ENCODE measurements around the gene ITGB6.
"Not testable (repeated sequence)": the region's sequence is repeated elsewhere in the genome, so short reads cannot be mapped to it uniquely, and the experiment has no call there.

Gene ITGB6

GRCh38 chr2:160139991-160140390 is 60.1 kb downstream of the ITGB6 start:
- DNase-seq (ENCODE audit: low spot score): no peak

DNA sequence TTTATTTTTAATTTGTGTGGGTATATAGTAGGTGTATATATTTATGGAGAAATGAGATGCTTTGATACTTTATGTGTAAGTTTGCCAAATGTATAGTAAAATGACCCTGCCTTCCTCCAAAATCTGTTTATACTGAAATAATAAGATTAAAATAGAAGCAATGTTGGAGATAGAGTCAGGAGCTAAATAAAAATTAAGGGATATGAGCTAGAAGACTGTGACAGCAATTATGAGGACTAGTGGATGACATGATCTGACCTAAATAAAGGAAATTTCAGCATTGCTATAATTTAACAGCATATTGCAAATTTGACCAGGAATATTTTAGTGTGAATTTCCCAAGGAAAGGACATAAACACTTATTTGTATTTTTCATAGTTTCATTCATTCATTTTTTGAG is 60.7 kb downstream of the ITGB6 start:
- DNase-seq (ENCODE audit: low spot score): no peak

DNA sequence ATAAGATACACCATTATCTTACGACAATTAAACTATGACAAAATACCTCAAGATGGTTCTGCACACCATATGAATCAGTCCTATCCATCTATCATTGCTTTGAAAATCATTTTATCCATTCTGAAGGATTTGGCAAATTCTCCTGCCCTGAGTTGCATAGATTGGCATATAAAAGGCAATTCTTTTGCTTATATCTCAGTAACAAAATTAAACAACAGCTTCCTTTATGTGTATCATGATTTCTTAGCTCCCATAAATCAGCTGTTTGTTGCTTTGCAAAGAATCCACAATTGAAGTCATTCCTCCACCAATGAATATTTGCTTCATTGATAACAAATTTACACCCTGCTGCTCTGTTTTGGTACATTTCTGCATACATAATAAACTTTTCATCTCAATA is 61.7 kb downstream of the ITGB6 start:
- DNase-seq (ENCODE audit: low spot score): no peak

DNA sequence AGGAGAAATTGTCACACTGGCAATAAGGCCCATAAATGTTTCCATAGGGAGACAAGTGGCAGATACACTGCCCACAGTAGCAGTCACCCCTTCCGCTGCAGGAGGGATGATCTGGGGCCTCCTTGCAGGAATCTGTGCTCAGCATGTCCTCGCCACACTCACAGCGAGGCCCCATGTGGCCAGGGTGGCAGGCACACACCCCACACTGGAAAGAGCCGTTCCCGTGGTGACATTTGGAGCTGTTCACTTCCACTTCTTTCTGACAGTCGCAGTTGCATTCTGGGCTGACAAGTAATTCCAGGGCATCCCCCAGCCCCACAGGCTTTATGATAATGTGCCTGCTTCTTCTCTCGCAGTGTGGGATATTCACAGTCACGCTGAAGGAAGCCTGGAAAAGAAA is 62.6 kb downstream of the ITGB6 start:
- DNase-seq (ENCODE audit: low spot score): no peak

GRCh38 chr2:160132761-160133160 is 67.3 kb downstream of the ITGB6 start:
- DNase-seq (ENCODE audit: low spot score): no peak

GRCh38 chr2:160126756-160127155 is 73.3 kb downstream of the ITGB6 start:
- DNase-seq (ENCODE audit: low spot score): no peak

DNA sequence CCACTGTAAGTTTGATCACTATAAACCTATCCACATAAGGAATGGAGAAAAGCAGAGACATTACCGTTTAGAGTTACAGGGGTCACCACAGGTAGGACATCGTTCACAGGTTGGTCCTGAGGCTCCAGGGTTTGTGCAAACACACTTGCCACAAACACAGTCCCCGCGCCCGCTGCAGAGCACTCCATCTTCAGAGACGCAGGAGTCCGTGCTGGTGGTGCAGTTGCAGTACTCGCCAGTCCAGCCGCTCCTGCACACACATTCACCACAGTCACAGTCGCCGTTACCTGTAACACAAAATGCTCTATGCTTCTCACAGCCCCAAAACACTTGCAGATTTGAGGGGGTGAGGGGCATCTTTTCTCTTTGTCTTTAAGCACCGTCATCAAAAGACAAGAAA is 73.8 kb downstream of the ITGB6 start:
- DNase-seq (ENCODE audit: low spot score): no peak

- no peak for DNase-seq (ENCODE audit: low spot score)
These were observed 74.2 kb downstream of the ITGB6 start for GRCh38 chr2:160125828-160126227.

- DNase-seq (ENCODE audit: low spot score): no peak
These were observed 74.7 kb downstream of the ITGB6 start for GRCh38 chr2:160125366-160125765.

DNA sequence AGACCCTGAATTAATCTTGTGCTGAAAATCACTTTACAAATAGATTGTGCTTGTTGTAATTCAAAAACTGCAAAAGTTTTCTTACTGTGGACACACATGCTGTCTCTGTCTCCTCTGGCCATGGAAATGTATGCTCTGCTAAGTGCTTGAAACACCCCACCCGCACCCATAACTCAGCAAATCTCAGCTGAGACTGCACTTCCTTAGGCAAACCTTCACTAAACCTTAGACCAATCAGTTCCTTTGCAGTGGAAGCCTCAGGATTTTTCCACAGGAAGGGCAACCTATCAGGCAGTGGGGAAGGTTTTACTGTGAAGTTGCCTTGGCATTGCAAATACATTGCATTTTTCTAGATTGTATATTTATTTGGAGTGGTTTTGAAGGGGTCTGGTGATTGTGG is 75.5 kb downstream of the ITGB6 start:
- DNase-seq (ENCODE audit: low spot score): no peak

DNA sequence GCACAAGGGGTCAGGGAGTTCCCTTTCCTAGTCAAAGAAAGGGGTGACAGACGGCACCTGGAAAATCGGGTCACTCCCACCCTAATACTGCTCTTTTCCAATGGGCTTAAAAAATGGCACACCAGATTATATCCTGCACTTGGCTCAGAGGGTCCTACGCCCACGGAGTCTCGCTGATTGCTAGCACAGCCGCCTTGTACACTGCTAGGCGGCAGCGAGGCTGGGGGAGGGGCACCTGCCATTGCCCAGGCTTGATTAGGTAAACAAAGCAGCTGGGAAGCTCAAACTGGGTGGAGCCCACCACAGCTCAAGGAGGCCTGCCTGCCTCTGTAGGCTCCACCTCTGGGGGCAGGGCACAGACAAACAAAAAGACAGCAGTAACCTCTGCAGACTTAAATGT is 85.4 kb downstream of the ITGB6 start:
- DNase-seq (ENCODE audit: low spot score): not testable (repeated sequence)

- no peak for DNase-seq (ENCODE audit: low spot score)
These were observed 86.1 kb downstream of the ITGB6 start for GRCh38 chr2:160114020-160114419.

DNA sequence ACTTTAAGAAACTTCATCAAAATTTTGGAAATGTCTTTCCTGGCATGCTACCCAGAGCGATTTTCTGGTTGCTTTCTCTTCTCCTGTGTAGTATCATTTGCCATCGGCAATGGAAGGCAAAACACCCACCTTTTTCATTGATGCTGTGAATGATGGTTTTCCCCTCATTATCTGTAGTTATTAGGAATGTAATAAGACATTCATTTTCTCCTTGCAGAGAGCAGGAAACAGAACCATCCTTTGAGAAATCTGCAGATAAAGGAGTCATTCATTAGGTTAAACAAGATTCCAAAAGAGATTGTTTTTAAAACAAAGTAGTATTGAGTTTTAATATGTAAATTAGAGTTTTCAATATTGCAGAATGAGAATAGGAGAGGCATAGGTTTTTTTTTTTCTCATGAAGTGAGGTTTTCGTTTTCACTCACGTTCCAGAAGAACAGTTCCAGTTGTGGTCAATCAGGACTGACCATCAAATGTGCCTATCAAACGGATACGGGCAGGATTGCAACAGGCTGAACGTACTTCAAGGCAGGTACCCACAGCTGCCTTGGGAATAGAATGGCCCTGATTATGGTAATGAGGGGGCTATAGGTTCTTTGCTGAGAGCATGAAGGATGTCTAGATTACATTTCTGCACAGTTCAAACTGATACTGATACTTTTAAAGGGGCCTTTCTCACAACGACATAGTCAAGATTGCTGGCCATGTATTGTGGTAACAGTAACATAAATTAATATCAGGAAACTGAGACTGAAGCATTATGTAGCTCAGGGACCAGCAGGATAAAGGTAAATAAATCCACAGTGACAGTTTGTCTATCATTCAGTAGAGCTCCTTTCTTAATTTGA is 87.9 kb downstream of the ITGB6 start:
- no peak for DNase-seq (ENCODE audit: low spot score)

DNA sequence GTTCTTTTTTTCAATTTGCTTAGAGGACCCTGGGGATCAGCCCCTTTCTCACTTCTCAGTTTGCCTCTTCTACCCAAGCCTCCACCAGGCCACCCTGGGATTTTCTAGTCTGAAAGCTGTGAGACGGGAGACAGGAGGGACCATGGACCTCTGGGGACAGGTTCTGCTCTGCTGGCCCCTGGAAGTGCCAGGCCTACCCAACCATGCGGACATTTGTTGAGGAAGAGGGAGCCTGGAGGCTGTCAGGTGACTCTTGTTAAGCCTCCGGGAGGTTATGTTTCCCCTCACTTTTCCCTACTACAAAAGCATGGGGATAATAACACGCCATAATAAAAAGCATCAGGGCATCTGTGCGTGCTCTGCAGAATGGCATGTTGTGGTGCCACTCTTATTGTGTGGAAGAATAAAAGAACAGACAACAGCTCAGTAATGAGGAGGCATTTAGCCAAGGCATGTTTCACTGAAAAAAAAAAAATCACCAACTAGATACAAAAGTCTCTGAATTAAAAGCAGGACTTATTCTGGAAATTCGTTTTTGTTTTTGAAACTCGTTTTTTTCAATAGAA is 89.3 kb downstream of the ITGB6 start:
- DNase-seq (ENCODE audit: low spot score): no peak

- DNase-seq (ENCODE audit: low spot score): peak; percentile 86
These were observed 90.0 kb downstream of the ITGB6 start for GRCh38 chr2:160109939-160110673.

DNA sequence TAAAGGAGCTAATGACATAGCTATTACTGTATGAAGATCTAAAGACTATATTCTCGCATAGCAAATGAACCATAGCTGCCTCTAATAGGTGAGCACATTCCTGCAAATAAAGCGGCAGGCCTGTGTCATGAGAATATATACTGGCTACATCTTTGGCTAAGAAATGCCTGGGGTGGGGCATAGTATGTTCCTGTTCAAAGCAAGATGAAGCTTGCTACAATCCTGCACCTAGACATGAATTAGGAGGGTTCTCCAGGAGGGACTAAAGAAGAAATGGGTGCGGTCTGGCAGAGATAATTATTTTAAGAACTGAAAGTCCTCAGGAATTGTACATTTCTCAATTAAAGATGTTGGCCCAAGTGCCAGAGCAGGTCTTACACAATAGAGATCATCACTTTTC is 90.8 kb downstream of the ITGB6 start:
- DNase-seq (ENCODE audit: low spot score): no peak

DNA sequence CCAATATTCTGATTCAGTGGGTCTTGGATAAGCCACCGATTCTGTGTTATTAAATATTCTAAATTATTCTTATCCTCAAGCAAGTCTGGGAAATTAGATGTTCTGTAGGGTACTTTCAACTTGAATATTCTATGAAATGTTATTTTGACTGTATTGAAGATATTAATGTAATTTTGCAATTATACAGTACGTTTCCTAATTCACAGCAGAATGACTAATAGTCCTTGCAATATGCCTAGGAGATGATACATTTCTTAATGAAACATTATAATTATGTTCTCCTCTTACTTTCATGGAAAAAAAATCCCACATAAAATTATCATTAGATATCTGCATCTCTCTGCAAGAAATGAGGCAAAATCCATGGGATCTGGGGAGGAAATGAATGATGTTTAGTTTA is 91.4 kb downstream of the ITGB6 start:
- DNase-seq (ENCODE audit: low spot score): no peak

- no peak for DNase-seq (ENCODE audit: low spot score)
These were observed 94.7 kb downstream of the ITGB6 start for GRCh38 chr2:160105366-160105765.

GRCh38 chr2:160104115-160104514 is 96.0 kb downstream of the ITGB6 start:
- no peak for DNase-seq (ENCODE audit: low spot score)

DNA sequence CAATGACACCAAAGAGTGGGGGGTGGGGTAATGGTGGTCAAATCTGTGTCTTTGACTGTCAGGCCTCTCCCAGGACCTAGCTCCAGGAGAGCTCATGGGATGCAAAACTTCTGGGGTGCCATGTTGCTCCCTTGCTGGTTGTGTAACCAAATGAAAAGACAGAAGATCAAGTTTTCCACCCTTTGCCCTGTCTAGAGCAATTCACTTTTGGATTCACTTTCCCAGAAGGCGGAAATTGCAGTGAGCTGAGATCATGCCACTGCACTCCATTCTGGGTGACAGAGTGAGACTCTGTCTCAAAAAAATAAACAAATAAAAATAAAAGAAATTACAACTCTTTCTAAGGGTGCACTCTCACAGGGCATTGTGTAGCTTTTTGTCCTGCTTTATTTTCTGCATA is 102.7 kb downstream of the ITGB6 start:
- DNase-seq (ENCODE audit: low spot score): no peak

GRCh38 chr2:160096409-160096808 is 103.7 kb downstream of the ITGB6 start:
- no peak for DNase-seq (ENCODE audit: low spot score)

- DNase-seq (ENCODE audit: low spot score): no peak
These were observed 107.6 kb downstream of the ITGB6 start for GRCh38 chr2:160092445-160092844.

DNA sequence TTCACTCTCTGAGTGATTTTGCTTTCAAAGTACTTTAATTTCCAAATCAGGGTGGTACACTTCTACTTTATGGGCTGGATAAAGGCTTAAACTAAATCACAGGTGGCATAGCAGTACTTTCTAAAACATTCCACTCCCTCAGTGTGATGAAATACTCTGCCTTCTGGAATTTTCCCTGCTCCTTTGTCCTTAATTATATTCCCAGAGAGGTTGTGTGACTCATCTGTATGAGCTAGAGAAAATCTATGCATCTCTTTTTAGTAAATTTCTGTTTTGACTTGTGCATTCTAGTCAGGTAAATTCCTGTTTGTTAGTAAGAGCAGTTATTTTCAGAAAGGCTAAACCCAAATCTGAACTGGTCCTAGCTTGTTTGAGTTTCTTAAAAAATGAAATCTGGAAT is 108.7 kb downstream of the ITGB6 start:
- DNase-seq (ENCODE audit: low spot score): no peak

All from kidney capillary endothelial cell (primary cell).